NCI-H446 (cell line): Measurements from ENCODE around the gene HOXA7.

Experiments used
- DNase-seq, 2 experiments: peaks; one replicate each; lab custom pipeline; 2025; lab: John Stamatoyannopoulos, UW

Gene HOXA7

DNA sequence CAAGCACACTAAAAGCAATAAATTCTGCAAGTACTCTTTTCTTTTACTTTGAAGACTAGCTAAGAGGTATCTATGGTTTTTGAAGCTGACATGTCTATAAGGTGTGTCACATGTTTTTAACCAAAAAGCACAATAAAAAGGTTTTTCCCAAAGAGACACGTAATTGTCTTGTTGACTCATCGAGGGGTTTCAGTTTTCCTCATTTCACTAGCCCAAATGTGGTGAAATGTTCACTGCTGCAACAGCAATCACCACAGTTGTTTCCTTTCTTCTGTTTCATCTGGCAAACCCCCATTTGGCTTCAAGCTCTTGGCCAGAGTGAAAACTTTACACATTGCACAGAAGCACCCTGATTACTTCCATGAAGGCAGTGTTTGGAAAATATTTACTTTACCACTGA lies 22.1 kb downstream of the HOXA7 start:
- no peak for DNase-seq

DNA sequence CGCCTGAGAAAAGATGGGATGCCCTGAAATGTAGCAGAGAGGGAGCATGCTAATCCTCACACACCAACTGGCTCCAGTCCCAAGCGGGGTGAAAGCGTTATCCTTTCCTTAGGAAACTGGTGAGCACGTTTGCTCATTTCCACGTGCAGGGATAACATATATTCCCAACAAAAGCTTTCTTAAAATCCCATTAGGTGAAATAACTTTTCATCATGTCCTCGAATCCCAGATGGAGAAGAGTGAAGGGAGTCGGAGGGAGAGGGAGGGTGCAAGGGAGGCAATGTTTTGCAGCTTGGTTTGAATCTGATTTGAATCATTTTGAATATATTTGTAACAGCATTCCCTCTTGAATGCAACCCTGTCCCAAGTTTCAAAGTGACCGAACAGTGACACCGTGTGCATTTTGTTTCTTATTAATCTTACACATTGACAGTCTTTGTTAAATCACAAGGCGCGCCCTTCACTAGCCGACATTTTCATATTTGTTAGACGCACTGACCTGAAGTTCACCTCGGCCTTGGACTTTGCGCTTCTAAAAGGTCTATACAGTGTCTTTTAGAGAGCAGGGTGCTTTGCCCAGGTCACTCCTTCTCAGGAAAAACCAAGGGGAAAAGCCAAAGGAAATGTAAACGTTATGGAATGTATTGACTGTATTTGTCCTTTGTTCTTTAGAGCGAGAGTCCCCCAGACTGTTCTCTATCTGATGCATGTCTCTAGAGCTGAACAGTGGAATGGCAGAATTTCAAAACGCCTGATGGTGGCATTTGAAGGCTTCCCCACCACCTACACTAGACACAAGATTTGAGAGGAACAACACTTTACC lies 22.9 kb downstream of the HOXA7 start:
- no peak for DNase-seq

DNA sequence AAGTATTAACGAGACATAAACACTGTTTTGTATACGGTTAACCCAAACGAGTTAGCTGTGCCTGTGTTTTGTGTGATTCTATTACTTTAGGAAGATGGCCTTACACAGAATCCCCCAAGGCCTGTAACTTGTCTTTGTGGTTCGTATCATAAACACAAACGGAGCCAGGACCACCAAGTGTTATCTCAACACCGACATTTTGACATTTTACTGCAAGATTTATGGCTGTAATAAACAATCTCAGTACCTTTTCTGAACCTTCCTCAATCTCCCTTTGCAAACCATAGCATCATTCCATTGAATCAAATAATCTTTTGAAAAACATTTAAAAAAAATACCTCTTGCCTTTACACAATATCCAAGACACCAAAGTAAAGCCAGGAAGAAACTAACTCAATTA lies 23.5 kb downstream of the HOXA7 start:
- no peak for DNase-seq

DNA sequence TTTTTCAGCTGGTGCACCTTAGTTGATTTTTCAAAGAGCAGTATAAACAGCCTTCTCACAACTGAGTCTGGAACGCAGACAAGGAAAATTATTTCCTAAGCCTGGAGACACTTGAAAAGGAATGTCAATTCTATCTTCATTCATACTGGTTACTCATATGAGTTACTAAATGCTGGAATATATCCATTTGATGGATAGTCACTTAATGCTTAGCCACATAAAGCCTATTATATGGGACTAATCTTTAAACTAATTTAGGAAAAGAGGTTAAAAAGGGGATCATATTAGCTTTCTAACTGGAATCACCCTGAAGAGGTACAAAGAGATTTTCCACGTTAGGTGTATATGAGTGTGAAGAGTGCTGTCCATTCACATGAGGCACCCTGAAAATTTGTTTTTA lies 24.3 kb downstream of the HOXA7 start:
- DNase-seq, result no peak

- DNase-seq, result no peak
These were observed 25.1 kb downstream of the HOXA7 start for GRCh38 chr7:27131390-27131819.

GRCh38 chr7:27130540-27131389 lies 25.7 kb downstream of the HOXA7 start, which contains the start of gene HOXA4:
Gene HOXA4 (minus strand): TSS chr7:27130757. CDS start chr7:27130733, 24 bp downstream.
- DNase-seq, result peak in 1 of 2 experiments; percentile 33

DNA sequence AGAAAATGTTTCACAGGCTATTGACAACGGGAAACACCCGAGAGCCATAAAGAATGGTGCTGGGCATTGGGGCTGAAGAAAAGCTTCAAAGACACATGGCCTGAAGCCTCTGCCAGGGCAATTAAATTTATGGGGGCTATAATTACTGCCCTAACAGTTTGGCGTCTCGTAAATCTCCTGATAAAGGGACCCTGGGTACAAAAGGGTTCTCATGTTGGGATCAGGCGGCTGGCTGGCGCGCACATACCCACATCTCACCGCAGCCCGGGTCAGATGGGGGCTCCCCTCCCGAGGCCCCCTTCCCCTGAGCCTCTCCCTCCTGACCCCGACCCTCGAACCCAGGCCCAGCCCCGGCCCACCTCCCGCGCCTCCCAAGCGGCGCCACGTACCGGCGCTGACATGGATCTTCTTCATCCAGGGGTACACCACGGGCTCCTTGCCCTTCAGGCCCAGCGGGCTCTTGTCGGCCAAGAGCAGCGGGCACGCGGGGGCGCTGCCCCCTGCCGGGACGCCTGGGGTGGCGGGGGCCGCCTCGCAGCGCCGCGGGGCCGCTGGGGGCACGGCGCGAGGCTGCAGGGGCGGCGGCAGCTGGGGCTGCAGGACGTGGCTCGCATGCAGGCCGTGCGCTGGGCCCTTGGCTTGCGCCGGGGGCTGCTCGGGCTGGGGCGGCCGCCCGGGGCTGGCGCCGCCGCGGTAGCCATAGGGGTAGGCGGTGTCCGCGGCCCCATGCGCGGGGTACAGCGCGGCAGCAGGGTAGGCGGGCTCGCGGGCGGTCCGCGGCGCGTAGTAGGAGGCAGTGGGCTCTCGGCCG lies 26.5 kb downstream of the HOXA7 start:
- DNase-seq, result no peak

- no peak for DNase-seq
These were observed 27.4 kb downstream of the HOXA7 start for GRCh38 chr7:27128776-27129728.

GRCh38 chr7:27128034-27128433 lies 28.4 kb downstream of the HOXA7 start:
- DNase-seq, result no peak

- DNase-seq, result no peak
These were observed 29.7 kb downstream of the HOXA7 start for GRCh38 chr7:27126596-27127327.

GRCh38 chr7:27125986-27126394 lies 30.5 kb downstream of the HOXA7 start:
- no peak for DNase-seq

DNA sequence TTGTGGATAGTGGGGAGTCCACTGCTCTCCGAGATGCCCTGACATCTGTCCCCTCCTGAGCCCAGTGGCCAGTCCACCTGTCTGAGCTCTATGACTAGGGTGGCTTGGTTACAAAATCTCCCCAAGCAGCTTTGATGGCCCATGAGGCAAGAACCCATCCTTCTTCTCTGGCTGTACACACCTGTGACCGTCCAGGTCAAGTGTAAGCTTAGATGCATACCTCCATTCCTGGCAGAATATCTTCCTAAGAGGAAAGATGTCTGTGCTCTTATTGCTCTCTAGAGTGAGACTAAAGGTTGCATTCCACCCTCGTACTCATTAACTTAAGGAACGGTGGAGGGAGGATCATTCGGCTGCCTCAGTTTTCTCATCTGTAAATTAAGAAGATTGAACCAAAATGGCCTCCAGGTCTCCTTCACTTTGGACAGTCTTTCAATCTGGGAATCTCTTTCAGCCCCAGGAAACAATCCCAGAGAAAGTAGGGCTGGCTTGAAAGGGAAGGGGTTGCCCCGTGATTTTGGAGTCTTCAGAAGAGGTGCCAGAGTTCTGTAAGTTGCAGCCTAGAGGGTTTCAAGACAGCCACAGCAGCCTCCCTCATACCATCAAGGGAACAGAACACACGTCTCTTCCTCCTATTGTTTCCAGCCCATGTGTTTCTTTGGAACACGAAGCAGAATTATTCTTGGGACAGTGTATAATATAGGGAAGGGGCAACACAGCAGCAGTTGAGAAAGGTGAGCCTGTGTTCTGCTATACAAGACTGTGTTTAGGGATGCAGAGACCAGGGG lies 31.4 kb downstream of the HOXA7 start:
- DNase-seq, result no peak

DNA sequence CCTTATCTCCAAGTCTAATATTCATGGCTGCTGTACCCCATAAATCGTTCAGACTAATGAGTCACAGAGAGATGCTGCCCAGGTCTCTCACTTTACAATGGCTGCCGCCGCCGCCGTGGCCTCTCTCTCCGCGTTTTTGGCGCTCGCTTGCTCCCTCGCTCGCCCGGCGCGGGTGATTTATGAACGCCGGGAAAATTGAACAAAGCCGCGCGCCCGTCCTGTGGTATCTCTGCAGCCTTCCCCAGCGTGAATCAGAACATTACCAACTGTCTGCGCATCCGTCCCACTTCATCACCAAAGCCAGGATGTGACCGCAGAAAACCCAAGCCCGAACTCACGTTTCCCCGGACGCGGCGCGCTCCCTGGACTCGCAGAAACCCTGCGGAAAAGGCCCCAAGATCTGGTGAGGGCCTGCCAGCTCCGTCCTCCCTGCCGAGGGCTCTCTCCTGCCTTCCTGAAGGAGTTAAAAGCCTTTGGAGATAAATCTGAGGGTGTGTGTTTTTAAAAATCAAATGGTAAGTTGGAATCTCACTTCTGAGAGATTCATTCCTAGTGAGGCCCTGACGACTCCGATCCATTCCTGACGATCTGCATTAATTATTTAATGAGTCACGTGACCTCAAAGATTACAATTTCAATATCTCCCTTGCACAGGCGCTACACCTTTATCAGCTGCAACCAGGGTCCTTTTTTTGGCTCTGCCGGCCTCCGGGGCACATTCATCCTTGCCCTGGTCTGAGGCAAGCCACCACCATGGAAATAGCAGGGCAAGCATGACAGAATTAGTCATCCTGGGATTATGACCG lies 32.2 kb downstream of the HOXA7 start:
- DNase-seq, result no peak

GRCh38 chr7:27123477-27124053 lies 32.9 kb downstream of the HOXA7 start:
- DNase-seq, result no peak

GRCh38 chr7:27123007-27123476 lies 33.4 kb downstream of the HOXA7 start:
- no peak for DNase-seq

- no peak for DNase-seq
These were observed 34.2 kb downstream of the HOXA7 start for GRCh38 chr7:27122077-27122910.

- DNase-seq, result no peak
These were observed 34.8 kb downstream of the HOXA7 start for GRCh38 chr7:27121684-27122076.
